GM18861 (cell line): ENCODE measurements around the gene CYP1A2.

Experiments
- ATAC-seq: cut with Tn5 transposase; IDR thresholded peaks from one replicate; pipeline ENCODE4 v1.9.1; 2021; ENCODE audit not compliant: unreplicated experiment

CYP1A2 gene

GRCh38 chr15:74802862-74803447, 54.3 kb downstream of the CYP1A2 start:
- no peak for ATAC-seq

- ATAC-seq: no peak
Measured at GRCh38 chr15:74804935-74805334, 56.3 kb downstream of the CYP1A2 start.
